IMR-90 (cell line): Measurements from ENCODE around the gene SMU1. TPM values are rescaled to one million over a fixed set of nuclear protein-coding genes. Genes with fewer than 3 reads are reported as not detected.

ENCODE experiments used
- ATAC-seq: fragments of 200-7000 bp; cut with Tn5 transposase; 2 replicates; pipeline ENCODE4 v1.9.1; 2020; ENCODE audit warnings: low read depth, mild to moderate bottlenecking, moderate library complexity
- BruUV-seq: library from RNA; stranded (reverse); fragments of 400-500 nt; replicated peaks from 2 replicates; lab custom pipeline; 2021; lab: Mats Ljungman, UMichigan
- CTCF ChIA-PET: fragments of 300-600 bp; formaldehyde crosslinking; extraction: SDS; loops from one replicate; lab custom pipeline; 2021; ENCODE audit warnings: antibody characterized with exemption; lab: Yijun Ruan, JAX
- POLR2A ChIA-PET: fragments of 300-600 bp; sonication (Branson Sonifier 250); formaldehyde crosslinking; loops from one replicate; lab custom pipeline; 2022; ENCODE audit warnings: antibody characterized with exemption; ENCODE audit not compliant: unreplicated experiment; lab: Charles Lee
- DNase-seq: peaks from one replicate; pipeline ENCODE4 v3.0.0; 2013
- H2AFZ ChIP-seq: replicated peaks from 2 replicates; pipeline ENCODE3; 2013; ENCODE audit warnings: low read length, mild to moderate bottlenecking; ENCODE audit not compliant: poor library complexity
- H2AK5ac ChIP-seq: 2 replicates; pipeline ENCODE4 v1.6.1; 2013; ENCODE audit warnings: low read depth, low read length, inconsistent platforms
- H2AK9ac ChIP-seq: replicated peaks from 2 replicates; pipeline ENCODE3; 2013; ENCODE audit warnings: mild to moderate bottlenecking, low read depth, low read length, moderate library complexity; ENCODE audit not compliant: poor library complexity
- H2BK120ac ChIP-seq: 2 replicates; pipeline ENCODE4 v1.6.1; 2013; ENCODE audit warnings: low read depth, low read length, inconsistent platforms
- H2BK15ac ChIP-seq: 3 replicates; pipeline ENCODE4 v1.6.1; 2013; ENCODE audit warnings: low read depth, low read length, inconsistent platforms
- H2BK20ac ChIP-seq: 2 replicates; pipeline ENCODE4 v1.6.1; 2013; ENCODE audit warnings: low read depth, mild to moderate bottlenecking, inconsistent platforms, low read length, moderate library complexity
- H2BK5ac ChIP-seq: 2 replicates; pipeline ENCODE4 v1.6.1; 2013; ENCODE audit warnings: mild to moderate bottlenecking, low read depth, low read length, inconsistent platforms; ENCODE audit not compliant: poor library complexity, severe bottlenecking
- H3K14ac ChIP-seq: replicated peaks from 2 replicates; pipeline ENCODE4 v1.6.1; 2013; ENCODE audit warnings: low read depth, low read length, inconsistent platforms
- H3K18ac ChIP-seq: 2 replicates; pipeline ENCODE4 v1.6.1; 2013; ENCODE audit warnings: low read depth, low read length, control low read depth
- H3K23ac ChIP-seq: 2 replicates; pipeline ENCODE4 v1.6.1; 2013; ENCODE audit warnings: low read depth, low read length, inconsistent platforms
- H3K27ac ChIP-seq: 2 replicates; pipeline ENCODE4 v1.5.1; 2013; ENCODE audit warnings: mild to moderate bottlenecking, control low read depth, low read length; ENCODE audit not compliant: insufficient read depth
- H3K27me3 ChIP-seq: 2 replicates; pipeline ENCODE4 v1.6.1; 2013; ENCODE audit warnings: low read length; ENCODE audit not compliant: control insufficient read depth, insufficient read depth
- H3K36me3 ChIP-seq: 2 replicates; pipeline ENCODE4 v1.6.1; 2013; ENCODE audit warnings: low read length, mixed read lengths; ENCODE audit not compliant: control insufficient read depth, insufficient read depth
- H3K4ac ChIP-seq: 2 replicates; pipeline ENCODE4 v1.6.1; 2013; ENCODE audit warnings: low read depth, low read length, inconsistent platforms
- H3K4me1 ChIP-seq: 2 replicates; pipeline ENCODE4 v1.6.1; 2013; ENCODE audit warnings: low read length, mixed read lengths; ENCODE audit not compliant: control insufficient read depth, insufficient read depth
- H3K4me2 ChIP-seq: 2 replicates; pipeline ENCODE4 v1.6.1; 2013; ENCODE audit warnings: low read depth, mild to moderate bottlenecking, control low read depth, low read length, moderate library complexity
- H3K4me3 ChIP-seq: 2 replicates; pipeline ENCODE4 v1.5.1; 2013; ENCODE audit warnings: low read depth, mild to moderate bottlenecking, control low read depth, low read length, moderate library complexity; ENCODE audit not compliant: insufficient read depth
- H3K56ac ChIP-seq: 2 replicates; pipeline ENCODE4 v1.6.1; 2013; ENCODE audit warnings: low read length, inconsistent platforms; ENCODE audit not compliant: insufficient read depth; ENCODE audit errors: extremely low read depth
- H3K79me1 ChIP-seq, 2 experiments: 2 replicates each; pipeline ENCODE4 v1.6.1; 2013; ENCODE audit warnings: low read length in 2 of 2, inconsistent platforms in 1 of 2, low read depth in 1 of 2
- H3K9ac ChIP-seq: 2 replicates; pipeline ENCODE4 v1.6.1; 2013; ENCODE audit warnings: low read depth, low read length, control low read depth
- H3K9me1 ChIP-seq: 2 replicates; pipeline ENCODE4 v1.6.1; 2013; ENCODE audit warnings: low read length, inconsistent platforms; ENCODE audit not compliant: insufficient read depth
- H3K9me3 ChIP-seq: 2 replicates; pipeline ENCODE4 v1.6.1; 2013; ENCODE audit warnings: low read length; ENCODE audit not compliant: control insufficient read depth, insufficient read depth
- H4K20me1 ChIP-seq: 2 replicates; pipeline ENCODE4 v1.6.1; 2013; ENCODE audit warnings: low read length, inconsistent platforms; ENCODE audit not compliant: insufficient read depth
- H4K5ac ChIP-seq: 2 replicates; pipeline ENCODE4 v1.6.1; 2013; ENCODE audit warnings: mild to moderate bottlenecking, low read depth, low read length, control low read depth
- H4K8ac ChIP-seq, 2 experiments: 2 replicates each; pipeline ENCODE4 v1.6.1; 2013; ENCODE audit warnings: low read depth in 2 of 2, low read length in 2 of 2, control low read depth in 1 of 2, inconsistent platforms in 1 of 2
- H4K91ac ChIP-seq: 2 replicates; pipeline ENCODE4 v1.6.1; 2013; ENCODE audit warnings: low read depth, low read length, inconsistent platforms; ENCODE audit not compliant: insufficient read depth
- BHLHE40 ChIP-seq: fragments of 150-350 bp; IDR thresholded peaks from 2 replicates; pipeline ENCODE4 v1.6.1; 2016; ENCODE audit warnings: mild to moderate bottlenecking, low read depth, low read length
- CEBPB ChIP-seq: IDR thresholded peaks from 2 replicates; pipeline ENCODE4 v1.6.1; 2012; ENCODE audit warnings: low read depth, low read length, improper control_type of control experiment
- CHD1 ChIP-seq: IDR thresholded peaks from 2 replicates; pipeline ENCODE4 v1.6.1; 2012; ENCODE audit warnings: low read depth, low read length, improper control_type of control experiment
- FOS ChIP-seq: fragments of 150-350 bp; IDR thresholded peaks from 2 replicates; pipeline ENCODE4 v1.6.1; 2016; ENCODE audit warnings: low read depth, low read length
- MAFK ChIP-seq: IDR thresholded peaks from 2 replicates; pipeline ENCODE4 v1.6.1; 2012; ENCODE audit warnings: low read depth, low read length, improper control_type of control experiment
- MAZ ChIP-seq: IDR thresholded peaks from 2 replicates; pipeline ENCODE4 v1.6.1; 2012; ENCODE audit warnings: low read depth, mild to moderate bottlenecking, low read length, improper control_type of control experiment, moderate library complexity, borderline replicate concordance
- NFE2L2 ChIP-seq: fragments of 150-350 bp; IDR thresholded peaks from 2 replicates; pipeline ENCODE4 v1.6.1; 2016; ENCODE audit warnings: low read depth, mild to moderate bottlenecking, low read length
- POLR2A ChIP-seq: IDR thresholded peaks from 2 replicates; pipeline ENCODE4 v1.6.1; 2012; ENCODE audit warnings: mild to moderate bottlenecking, low read depth, low read length
- RAD21 ChIP-seq: IDR thresholded peaks from 2 replicates; pipeline ENCODE4 v1.6.1; 2012; ENCODE audit warnings: low read length, improper control_type of control experiment
- RCOR1 ChIP-seq: IDR thresholded peaks from 2 replicates; pipeline ENCODE4 v1.6.1; 2012; ENCODE audit warnings: mild to moderate bottlenecking, low read length, improper control_type of control experiment; ENCODE audit not compliant: insufficient replicate concordance
- RFX5 ChIP-seq: IDR thresholded peaks from 2 replicates; pipeline ENCODE4 v1.8.0; 2012; ENCODE audit warnings: low read depth, mild to moderate bottlenecking, low read length, moderate library complexity
- SMC3 ChIP-seq: fragments of 150-350 bp; IDR thresholded peaks from 2 replicates; pipeline ENCODE4 v1.6.1; 2016; ENCODE audit warnings: low read depth, mild to moderate bottlenecking, antibody characterized with exemption, low read length, moderate library complexity
- WGBS, 2 experiments: methylation state at CpG; one replicate each; pipeline versions ENCODE4 v1.1.5 to v1.1.7; 2013; ENCODE audit warnings: missing lambda C conversion rate in 2 of 2; ENCODE audit not compliant: insufficient read length in 1 of 2; ENCODE audit errors: extremely low coverage in 2 of 2; 5-methylcytosine and 5-hydroxymethylcytosine counted together
- dilution Hi-C: fragments of 300-500 bp; cut with HindIII; formaldehyde crosslinking; loops from one replicate; pipeline ENCODE4 v1.14.3; 2018; ENCODE audit warnings: low sequenced_read_pairs; ENCODE audit not compliant: unreplicated experiment
- in situ Hi-C: fragments of 300-500 bp; cut with MboI; formaldehyde crosslinking; loops from 3 replicates; pipeline ENCODE4 v1.14.3; 2019; ENCODE audit warnings: low sequenced_read_pairs, inconsistent platforms, mixed read lengths
- intact Hi-C: fragments of 100-400 bp; cut with micrococcal nuclease; formaldehyde crosslinking; loops from 2 replicates; pipeline ENCODE4 v1.10.0; 2022
- polyA plus RNA-seq, 3 experiments: library from polyadenylated mRNA; depleted of rRNA; stranded (reverse); fragments of >200 nt; gene quantifications; 2 replicates each; pipeline ENCODE4 v1.2.3, GENCODE V29; 2012; ENCODE audit warnings: low replicate concordance in 1 of 3
- total RNA-seq: library from RNA; depleted of rRNA; stranded (reverse); fragments of >200 nt; gene quantifications from 2 replicates; pipeline ENCODE4 v1.2.3, GENCODE V29; 2012
- TF ChIP-seq, protein P1 (sequence below): fragments of 150-350 bp; IDR thresholded peaks from 2 replicates; pipeline ENCODE4 v1.6.1; 2016; ENCODE audit warnings: low read depth, mild to moderate bottlenecking, low read length, moderate library complexity, borderline replicate concordance
- TF ChIP-seq, protein P2 (sequence below): fragments of 150-350 bp; IDR thresholded peaks from 2 replicates; pipeline ENCODE4 v1.6.1; 2017; ENCODE audit warnings: mild to moderate bottlenecking, antibody characterized with exemption, low read length, low read depth
- TF ChIP-seq, protein P3 (sequence below): conservative IDR thresholded peaks from 2 replicates; pipeline ENCODE4 v1.5.1; 2012; ENCODE audit warnings: mild to moderate bottlenecking, low read depth, low read length, improper control_type of control experiment

The SMU1 gene
- total and polyA plus RNA-seq, 2 of the 4 experiments (the other 2 are of a cell fraction): 11.1 to 36.0 TPM

DNA sequence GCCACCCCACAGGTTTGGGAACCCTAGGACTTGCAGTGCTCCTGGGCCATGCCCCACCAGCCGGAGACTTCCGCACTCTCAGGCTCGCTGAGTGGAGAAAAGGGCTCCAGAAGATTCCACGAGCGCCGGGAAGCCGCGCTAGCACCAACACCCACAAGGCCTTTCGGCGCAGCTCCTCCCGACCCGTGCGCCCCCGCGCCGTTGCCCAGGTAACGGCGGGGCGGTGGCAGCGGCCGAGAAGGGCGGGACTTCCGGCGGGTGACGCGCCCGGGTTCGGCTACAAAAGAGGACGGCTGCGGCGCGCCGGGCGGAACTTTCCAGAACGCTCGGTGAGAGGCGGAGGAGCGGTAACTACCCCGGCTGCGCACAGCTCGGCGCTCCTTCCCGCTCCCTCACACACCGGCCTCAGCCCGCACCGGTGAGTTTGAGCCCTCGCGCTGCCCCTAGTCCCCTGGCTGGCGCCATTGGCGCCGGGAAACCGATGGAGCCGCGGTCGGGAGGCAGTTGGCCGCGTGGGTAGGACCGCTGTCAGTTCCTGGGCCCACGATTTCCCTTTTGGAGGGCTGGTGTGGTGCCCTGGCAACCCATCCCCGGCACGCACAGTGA, 51.4 kb downstream of the SMU1 start, which contains the start of gene DNAJA1:
Gene DNAJA1, plus strand, starts transcription at position 308 of the 606 bp plus-strand sequence. CDS start 1,212 bp downstream, outside the sequence.
- no TSS peak for BruUV-seq
- Histone ChIP-seq H4K20me1 (peaks cover 44% of the 10 kb centered on the region), H2AK9ac (peak within 1 kb of the TSS; percentile 98), H4K91ac (peak within 1 kb of the TSS; percentile 97), H4K5ac (peak within 1 kb of the TSS; percentile 84), H2AFZ (peak within 1 kb of the TSS; percentile 94), H3K56ac (peak within 1 kb of the TSS; percentile 84), H3K27me3 (no peaks in the 10 kb centered on the region), H3K27ac (peak within 1 kb of the TSS; percentile 89), H3K4ac (peak within 1 kb of the TSS; percentile 94), H3K4me1 (peaks cover 8% of the 10 kb centered on the region), H3K9ac (peak within 1 kb of the TSS; percentile 93), H2BK5ac (peak within 1 kb of the TSS; percentile 86), H2AK5ac (peak within 1 kb of the TSS; percentile 87), H3K14ac (peak within 1 kb of the TSS; percentile 96), H3K36me3 (peaks cover 11% of the 10 kb centered on the region), H3K4me3 (peak within 1 kb of the TSS; percentile 90), H2BK120ac (peak within 1 kb of the TSS; percentile 34; the same call in 1 of the 2 replicates), H3K9me3 (no peaks in the 10 kb centered on the region), H3K79me1 (peaks cover 28 to 49% of the 10 kb centered on the region in 2 experiments), H2BK20ac (no peak within 1 kb of the TSS), H3K9me1 (peaks cover 5% of the 10 kb centered on the region), H4K8ac (peak within 1 kb of the TSS; percentile 87 to 98), H2BK15ac (peak within 1 kb of the TSS; percentile 16; the same call in 2 of the 3 replicates), H3K18ac (peak within 1 kb of the TSS; percentile 36), H3K4me2 (peak within 1 kb of the TSS; percentile 94), H3K23ac (peak within 1 kb of the TSS; percentile 97)
- in situ Hi-C loops: no loop called here
- DNase-seq: peak; percentile 91
- ChIA-PET POLR2A (interaction anchor here (0.5 to 1.0 kb wide), 10 partner anchors 9 to 1152 kb away, joined by 3 to 16 read pairs (median 4); partner anchors contain the start of gene B4GALT1), CTCF (interaction anchor here (0.6 kb wide), 1 partner anchor 22 kb away, joined by 6 read pairs; no protein-coding TSS in a partner anchor)
- intact Hi-C loops: no loop called here
- WGBS, 2 experiments: 0% methylated on average over 42 of the region's 61 CpGs; no CpG with 5 or more reads in 1 of the 2 experiments
- ATAC-seq: peak; percentile 87
- dilution Hi-C loops: no loop called here
- TF ChIP-seq SMC3: no peak
- no peak for TF ChIP-seq MAFK
- TF ChIP-seq CEBPB: no peak
- TF ChIP-seq NFE2L2: no peak
- TF ChIP-seq, protein P1, sequence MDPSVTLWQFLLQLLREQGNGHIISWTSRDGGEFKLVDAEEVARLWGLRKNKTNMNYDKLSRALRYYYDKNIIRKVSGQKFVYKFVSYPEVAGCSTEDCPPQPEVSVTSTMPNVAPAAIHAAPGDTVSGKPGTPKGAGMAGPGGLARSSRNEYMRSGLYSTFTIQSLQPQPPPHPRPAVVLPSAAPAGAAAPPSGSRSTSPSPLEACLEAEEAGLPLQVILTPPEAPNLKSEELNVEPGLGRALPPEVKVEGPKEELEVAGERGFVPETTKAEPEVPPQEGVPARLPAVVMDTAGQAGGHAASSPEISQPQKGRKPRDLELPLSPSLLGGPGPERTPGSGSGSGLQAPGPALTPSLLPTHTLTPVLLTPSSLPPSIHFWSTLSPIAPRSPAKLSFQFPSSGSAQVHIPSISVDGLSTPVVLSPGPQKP: no peak
- no peak for TF ChIP-seq RFX5
- no peak for TF ChIP-seq FOS
- TF ChIP-seq, protein P2, sequence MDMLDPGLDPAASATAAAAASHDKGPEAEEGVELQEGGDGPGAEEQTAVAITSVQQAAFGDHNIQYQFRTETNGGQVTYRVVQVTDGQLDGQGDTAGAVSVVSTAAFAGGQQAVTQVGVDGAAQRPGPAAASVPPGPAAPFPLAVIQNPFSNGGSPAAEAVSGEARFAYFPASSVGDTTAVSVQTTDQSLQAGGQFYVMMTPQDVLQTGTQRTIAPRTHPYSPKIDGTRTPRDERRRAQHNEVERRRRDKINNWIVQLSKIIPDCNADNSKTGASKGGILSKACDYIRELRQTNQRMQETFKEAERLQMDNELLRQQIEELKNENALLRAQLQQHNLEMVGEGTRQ: 0 out of 2 replicates have a peak, but pooled peaks have one; percentile 19
- TF ChIP-seq CHD1: no peak
- TF ChIP-seq POLR2A: peak; percentile 100
- TF ChIP-seq, protein P3, sequence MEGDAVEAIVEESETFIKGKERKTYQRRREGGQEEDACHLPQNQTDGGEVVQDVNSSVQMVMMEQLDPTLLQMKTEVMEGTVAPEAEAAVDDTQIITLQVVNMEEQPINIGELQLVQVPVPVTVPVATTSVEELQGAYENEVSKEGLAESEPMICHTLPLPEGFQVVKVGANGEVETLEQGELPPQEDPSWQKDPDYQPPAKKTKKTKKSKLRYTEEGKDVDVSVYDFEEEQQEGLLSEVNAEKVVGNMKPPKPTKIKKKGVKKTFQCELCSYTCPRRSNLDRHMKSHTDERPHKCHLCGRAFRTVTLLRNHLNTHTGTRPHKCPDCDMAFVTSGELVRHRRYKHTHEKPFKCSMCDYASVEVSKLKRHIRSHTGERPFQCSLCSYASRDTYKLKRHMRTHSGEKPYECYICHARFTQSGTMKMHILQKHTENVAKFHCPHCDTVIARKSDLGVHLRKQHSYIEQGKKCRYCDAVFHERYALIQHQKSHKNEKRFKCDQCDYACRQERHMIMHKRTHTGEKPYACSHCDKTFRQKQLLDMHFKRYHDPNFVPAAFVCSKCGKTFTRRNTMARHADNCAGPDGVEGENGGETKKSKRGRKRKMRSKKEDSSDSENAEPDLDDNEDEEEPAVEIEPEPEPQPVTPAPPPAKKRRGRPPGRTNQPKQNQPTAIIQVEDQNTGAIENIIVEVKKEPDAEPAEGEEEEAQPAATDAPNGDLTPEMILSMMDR: no peak
- TF ChIP-seq RAD21: no peak
- no peak for TF ChIP-seq RCOR1
- TF ChIP-seq MAZ: peak; percentile 92
- TF ChIP-seq BHLHE40: peak; percentile 69; the same call in 1 of the 2 replicates
